NCI-H1092 (cell line): Measurements from ENCODE around the gene BABAM2.

Source experiments
- DNase-seq: peaks from one replicate; lab custom pipeline; 2025; lab: John Stamatoyannopoulos, UW

The BABAM2 gene

DNA sequence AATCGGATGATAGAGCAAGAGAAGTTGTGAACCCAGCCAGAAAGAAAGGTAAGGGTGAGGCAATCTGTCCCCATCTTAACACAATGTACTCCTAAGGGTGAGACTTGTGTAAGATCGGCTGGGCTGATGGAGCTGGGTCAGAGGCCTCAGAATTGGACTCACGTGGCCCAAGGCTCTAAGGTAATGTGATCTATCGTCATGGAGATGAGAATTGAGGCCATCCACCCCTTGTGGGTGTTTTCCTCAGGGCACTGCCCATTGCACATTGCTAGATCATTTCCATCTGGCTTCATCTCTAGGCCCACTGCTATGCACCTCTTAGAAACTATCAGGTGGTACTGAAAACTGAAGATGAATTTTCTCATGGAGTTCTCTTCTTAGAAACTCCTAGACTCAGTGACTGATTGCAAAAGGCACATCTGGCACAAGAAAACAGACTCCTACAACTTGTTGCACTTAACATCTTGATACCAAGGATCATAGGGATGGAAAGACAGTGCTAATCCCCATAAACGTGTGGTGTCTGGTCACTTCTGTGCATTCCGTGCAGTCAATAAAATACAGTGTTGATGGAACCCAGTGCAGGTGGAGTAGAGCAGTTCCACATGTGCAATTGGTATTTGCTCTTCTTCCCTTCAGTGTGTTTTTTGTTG lies 273.2 kb downstream of the BABAM2 start:
- DNase-seq: no peak

DNA sequence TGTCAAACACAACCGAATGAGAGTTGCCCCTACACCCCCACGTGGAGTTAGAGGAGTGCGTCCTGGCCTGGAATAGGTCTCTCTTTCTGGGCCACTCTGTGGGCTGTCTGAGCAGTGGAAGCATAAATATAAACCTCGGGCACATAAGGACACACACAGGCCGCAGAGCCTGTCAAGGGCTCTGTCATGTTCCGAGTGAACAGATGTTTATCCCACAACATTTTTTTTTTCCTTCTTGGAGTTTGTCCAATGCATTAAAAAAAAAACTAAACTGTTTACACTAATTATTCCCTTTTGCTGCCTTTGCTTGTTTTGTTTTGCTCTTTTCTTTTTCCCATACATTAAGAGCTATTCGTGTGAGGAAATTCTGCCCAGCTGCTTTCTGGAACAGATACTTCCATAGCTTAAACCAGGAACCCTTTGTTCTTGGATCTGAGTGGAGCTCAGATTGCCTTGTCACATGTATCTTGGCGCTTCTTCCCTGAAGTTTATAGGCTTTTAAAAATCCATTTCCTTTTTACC lies 273.8 kb downstream of the BABAM2 start:
- DNase-seq: no peak

DNA sequence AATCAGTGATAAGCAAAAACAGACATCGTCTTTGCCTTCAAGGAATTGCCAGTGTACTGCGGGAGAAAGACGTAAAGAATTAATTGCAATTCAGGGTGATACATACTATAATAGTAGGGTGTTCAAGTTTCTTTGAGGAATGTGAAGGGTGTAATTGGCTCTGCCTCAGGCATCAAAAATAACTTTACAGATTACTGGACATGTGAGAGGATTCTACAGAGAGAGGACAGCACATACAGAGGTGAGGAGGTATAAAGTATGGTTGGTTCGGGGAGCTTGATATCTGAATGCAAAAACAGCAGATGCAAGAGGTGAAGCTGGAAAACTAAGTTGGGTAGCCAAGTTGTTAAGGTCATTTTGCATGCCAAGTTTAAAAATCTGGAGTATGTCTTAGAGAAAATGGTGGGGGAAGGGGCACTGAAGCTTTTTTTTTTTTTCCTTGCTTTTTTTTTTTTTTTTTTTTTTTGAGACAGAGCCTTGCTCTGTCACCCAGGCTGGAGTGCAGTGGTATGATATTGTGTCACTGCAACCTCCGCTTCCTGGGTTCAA lies 274.6 kb downstream of the BABAM2 start:
- no peak for DNase-seq

DNA sequence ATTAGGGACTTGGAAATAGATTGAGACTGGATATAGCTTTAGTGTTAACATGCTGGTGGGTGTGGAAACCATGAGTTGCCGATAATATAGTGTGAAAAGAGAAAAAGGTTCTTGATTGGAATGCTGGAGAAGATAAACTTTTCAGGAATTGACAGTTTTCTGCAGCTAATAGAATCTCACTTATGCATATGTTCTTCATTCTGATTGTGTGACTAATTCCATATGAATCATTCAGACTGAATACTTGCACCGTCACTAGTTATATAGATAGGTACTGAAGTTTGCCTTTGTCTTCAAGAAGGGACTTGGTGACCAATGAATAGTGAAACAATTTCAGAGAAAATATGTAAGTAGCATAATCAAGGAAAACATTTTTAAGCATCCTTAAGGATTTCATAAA lies 276.4 kb downstream of the BABAM2 start:
- DNase-seq: no peak

DNA sequence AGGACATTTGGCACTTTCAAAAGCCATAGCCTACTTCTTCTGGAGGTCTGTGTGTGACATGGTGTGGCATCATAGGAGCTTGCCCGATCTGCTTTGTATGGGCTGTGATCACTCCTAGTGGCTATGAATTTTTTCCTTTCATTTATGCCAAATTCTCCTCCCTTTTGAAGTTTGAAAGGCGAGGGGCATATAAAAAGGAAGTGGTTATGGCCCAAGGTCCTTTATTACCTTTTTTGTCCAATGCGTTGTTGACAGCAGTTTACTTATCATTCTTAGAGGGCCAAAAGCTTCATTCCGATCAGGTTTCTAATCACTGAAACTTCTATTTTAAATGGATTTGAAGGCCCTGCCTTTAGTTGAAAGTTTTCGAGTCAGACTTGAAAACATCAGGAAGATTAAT lies 277.8 kb downstream of the BABAM2 start:
- no peak for DNase-seq

DNA sequence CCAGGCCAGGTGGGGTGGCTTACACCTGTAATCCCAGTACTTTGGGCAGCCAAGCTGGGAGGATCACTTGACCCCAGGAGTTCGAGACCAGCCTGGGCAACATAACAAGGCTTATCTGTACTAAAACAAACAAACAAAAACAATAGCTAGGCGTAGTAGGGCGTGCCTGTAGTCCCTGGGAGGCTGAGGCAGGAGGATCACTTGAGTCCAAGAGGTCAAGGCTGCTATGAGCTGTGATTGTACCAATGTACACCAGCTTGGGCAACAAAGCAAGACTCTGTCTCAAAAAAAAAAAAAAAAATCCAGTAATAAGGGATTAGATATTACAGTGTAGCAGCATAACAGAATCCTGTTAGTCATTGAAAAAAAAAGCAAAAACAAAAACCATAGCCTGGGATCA lies 279.0 kb downstream of the BABAM2 start:
- DNase-seq: no peak

- no peak for DNase-seq
Measured at GRCh38 chr2:28172114-28172898, 281.8 kb downstream of the BABAM2 start.

DNA sequence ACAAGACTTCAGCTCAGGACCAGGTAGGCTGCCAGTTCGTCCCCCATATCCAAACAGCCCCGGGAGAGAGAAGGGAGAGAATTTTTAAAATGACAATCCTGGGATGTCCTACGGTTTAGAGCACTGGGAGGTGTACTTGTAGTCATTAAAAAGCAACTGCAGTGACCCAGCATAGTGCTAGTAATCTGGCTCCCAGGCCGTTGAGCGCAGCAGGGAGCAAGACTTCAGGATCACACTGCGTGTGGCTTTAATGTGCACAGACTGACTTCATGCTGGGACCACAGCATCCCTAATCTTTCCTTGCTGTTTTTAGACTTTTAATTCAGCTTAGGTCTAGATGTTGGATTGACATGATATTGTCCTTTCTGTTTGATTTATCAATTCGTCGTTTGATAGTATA lies 282.8 kb downstream of the BABAM2 start:
- DNase-seq: no peak

DNA sequence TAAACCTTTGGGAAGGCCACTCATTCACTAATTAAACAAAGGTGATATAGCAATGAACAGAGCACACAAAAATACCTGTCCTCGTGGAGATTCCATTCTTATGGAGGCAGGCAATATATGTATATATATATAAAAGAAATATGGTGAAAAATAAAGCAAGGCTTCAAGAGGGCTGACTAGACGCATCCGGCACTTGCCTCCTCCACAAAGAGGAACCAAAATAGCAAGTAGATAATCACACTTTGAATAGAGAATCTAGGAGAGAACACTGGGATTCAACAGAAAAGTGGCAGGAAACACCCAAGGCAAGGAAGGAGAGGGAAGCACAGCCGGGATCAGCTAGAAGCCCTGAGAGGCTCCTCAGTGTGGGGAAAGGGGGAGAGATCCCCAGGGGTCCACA lies 283.7 kb downstream of the BABAM2 start:
- no peak for DNase-seq

DNA sequence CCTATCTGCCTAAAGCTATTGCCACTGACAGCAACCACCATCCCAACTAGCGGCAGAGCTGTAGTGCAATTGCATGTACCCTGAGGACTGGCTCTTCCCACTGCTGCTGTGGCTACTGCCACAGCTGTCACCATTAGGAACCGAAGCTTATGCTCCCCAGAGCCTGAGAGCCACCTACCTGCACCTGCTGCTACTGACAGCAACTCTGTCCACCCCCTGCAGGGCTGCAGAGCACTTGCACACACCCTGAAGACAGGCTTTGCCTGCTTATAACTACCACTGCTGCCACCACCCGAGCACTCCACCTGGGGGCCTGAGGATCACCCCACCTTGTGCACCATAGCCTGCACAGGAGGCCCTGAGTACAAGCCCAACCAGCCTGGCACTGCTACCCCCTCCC lies 284.5 kb downstream of the BABAM2 start:
- DNase-seq: no peak

- no peak for DNase-seq
Measured at GRCh38 chr2:28178946-28179345, 288.4 kb downstream of the BABAM2 start.

- no peak for DNase-seq
Measured at GRCh38 chr2:28181801-28182200, 291.3 kb downstream of the BABAM2 start.

GRCh38 chr2:28182348-28182747 lies 291.8 kb downstream of the BABAM2 start:
- DNase-seq: no peak

GRCh38 chr2:28185153-28185552 lies 294.6 kb downstream of the BABAM2 start:
- DNase-seq: no peak

GRCh38 chr2:28185891-28186290 lies 295.4 kb downstream of the BABAM2 start:
- no peak for DNase-seq

DNA sequence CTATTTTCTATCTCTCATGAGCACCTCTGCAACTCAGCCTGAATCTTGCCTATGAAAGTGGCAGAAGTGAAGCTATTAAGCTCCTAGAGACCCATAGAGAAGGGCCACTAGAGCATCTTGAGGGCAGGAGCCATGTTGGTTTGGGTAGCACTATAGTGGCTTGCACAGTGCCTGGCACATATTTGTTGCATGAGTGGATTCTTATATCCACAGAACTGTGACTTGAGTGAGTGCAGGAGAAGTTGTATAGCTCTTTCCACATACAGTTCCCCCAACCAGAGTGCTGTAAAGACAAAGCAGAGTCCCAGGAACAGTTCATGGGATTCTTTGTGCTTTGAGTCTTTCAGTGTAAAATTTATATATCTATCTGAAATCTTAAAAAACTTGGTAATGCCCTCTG lies 296.7 kb downstream of the BABAM2 start:
- DNase-seq: no peak

GRCh38 chr2:28188436-28188835 lies 297.9 kb downstream of the BABAM2 start:
- no peak for DNase-seq

- DNase-seq: no peak
Measured at GRCh38 chr2:28193630-28194403, 303.3 kb downstream of the BABAM2 start.

DNA sequence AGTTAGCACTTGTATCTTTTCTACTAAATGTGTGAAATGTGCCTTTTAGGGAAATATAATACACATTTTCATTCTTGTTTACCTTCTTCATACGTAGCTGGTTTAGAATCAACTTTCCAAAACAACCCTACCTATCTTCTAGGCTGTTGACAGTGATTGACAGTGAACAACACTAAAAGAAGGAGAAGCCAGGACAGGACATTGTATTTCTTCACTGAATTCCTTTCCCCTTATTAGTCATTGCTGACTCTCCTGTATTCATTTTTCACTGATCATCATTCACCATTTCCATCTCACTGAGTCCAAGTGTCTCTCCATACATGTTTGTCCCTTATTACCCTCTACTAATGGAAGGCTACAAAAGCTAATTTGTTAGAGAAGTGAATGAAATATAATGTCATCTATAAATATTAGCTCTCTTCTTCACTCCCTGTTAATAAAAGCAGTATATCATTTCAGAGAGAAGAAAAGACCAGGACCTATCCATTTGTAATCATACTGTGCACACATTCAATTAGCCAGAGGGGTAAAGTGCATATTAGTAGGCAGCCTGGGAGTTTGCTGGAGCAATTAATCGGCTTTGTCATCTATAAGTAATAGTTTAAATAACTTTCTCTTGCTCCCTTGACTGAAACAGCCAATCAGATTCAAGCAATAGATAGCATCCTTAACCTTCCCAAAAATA lies 309.6 kb downstream of the BABAM2 start:
- DNase-seq: no peak

- no peak for DNase-seq
Measured at GRCh38 chr2:28201671-28202180, 311.2 kb downstream of the BABAM2 start.

DNA sequence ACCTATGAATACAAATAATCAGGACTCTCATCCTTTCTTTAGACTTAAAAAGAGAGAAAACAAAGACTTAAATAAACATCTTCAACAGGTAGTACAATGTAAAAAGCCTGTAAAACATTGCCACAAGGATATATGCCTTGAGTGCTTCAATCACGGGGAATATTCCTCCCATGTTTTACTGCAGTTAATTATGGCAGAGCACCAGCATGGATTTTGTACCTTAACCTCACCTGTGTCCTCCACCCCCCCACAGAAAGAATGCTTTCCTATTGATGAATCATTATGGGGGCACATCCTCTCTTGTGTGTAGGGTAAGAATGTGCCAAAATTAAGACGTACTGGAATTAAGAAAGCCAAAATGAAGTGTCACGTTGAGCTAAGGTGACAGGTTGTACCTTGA lies 312.2 kb downstream of the BABAM2 start:
- DNase-seq: no peak

DNA sequence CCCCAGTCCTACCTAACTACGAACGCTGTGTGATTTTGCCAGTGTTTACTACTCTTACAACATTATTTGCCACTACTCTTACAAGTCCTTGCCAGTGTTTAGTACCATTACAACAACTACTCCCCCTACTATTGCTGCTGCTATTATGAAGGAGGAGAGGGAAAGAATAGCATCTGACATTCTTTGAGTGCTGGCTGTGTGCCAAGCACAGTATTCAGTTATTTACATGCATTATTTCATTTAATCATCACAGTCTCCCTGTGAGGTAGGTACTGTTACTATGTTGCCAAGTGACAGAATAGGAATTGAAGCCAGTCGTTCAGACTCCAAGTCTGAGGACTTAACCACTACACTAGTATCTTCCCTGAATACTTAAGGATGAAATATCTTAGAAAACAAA lies 316.2 kb downstream of the BABAM2 start:
- no peak for DNase-seq
